ENCODE measurements around the gene UHMK1. TPM values are rescaled to one million over a fixed set of nuclear protein-coding genes. Genes with fewer than 3 reads are reported as not detected.

Gene UHMK1
- total RNA-seq, 1 donor from 2014 or later, result 65.6 TPM

GRCh38 chr1:162537216-162537615, 39.6 kb downstream of the UHMK1 start:
- Mint-ChIP-seq H3K4me1 (no peaks in the 10 kb centered on the region), H3K9me3 (no peaks in the 10 kb centered on the region), H3K27me3 (no peaks in the 10 kb centered on the region), H3K4me3 (no peak overlapping the region), H3K36me3 (ENCODE audit: low read depth) (no peaks in the 10 kb centered on the region), H3K27ac (no peak overlapping the region)
- POLR2A ChIA-PET, result no interaction called here
- TF ChIP-seq CTCF (IDR thresholded peaks at IDR 0.05), result no peak
- no peak for DNase-seq
- CTCF ChIA-PET, result no interaction called here
- ATAC-seq (ENCODE audit: low read depth), result no peak
- intact Hi-C loops (cut with micrococcal nuclease), result no loop called here

GRCh38 chr1:162538815-162539431, 41.3 kb downstream of the UHMK1 start:
- intact Hi-C loops (cut with micrococcal nuclease), result no loop called here
- no peak for TF ChIP-seq CTCF (IDR thresholded peaks at IDR 0.05)
- Mint-ChIP-seq H3K4me1 (no peaks in the 10 kb centered on the region), H3K27ac (peak overlapping the region; percentile 14), H3K27me3 (no peaks in the 10 kb centered on the region), H3K4me3 (no peak overlapping the region), H3K36me3 (ENCODE audit: low read depth) (no peaks in the 10 kb centered on the region), H3K9me3 (no peaks in the 10 kb centered on the region)
- ATAC-seq (ENCODE audit: low read depth) (no peak), DNase-seq (no peak)
- CTCF ChIA-PET, result no interaction called here
- POLR2A ChIA-PET, result interaction anchor here (0.6 kb wide), 1 partner anchor 9 kb away, joined by 5 read pairs; no protein-coding TSS in a partner anchor

- CTCF ChIA-PET, result no interaction called here
- Mint-ChIP-seq H3K4me1 (no peaks in the 10 kb centered on the region), H3K4me3 (no peak overlapping the region), H3K36me3 (ENCODE audit: low read depth) (no peaks in the 10 kb centered on the region), H3K9me3 (peaks cover 2% of the 10 kb centered on the region), H3K27ac (no peak overlapping the region), H3K27me3 (no peaks in the 10 kb centered on the region)
- DNase-seq (no peak), ATAC-seq (ENCODE audit: low read depth) (no peak)
- POLR2A ChIA-PET, result no interaction called here
- intact Hi-C loops (cut with micrococcal nuclease), result no loop called here
- TF ChIP-seq CTCF (IDR thresholded peaks at IDR 0.05), result no peak
Measured at GRCh38 chr1:162541619-162542141, 44.1 kb downstream of the UHMK1 start.

- no peak for TF ChIP-seq CTCF (IDR thresholded peaks at IDR 0.05)
- no peaks in the 10 kb centered on the region for H3K36me3 Mint-ChIP-seq (ENCODE audit: low read depth)
- peaks cover 2% of the 10 kb centered on the region for H3K9me3 Mint-ChIP-seq
- no peaks in the 10 kb centered on the region for H3K27me3 Mint-ChIP-seq
- H3K4me1 Mint-ChIP-seq, result no peaks in the 10 kb centered on the region
- intact Hi-C loops (cut with micrococcal nuclease), result no loop called here
- no peak overlapping the region for H3K27ac Mint-ChIP-seq
- H3K4me3 Mint-ChIP-seq, result no peak overlapping the region
- CTCF ChIA-PET, result no interaction called here
- ATAC-seq (ENCODE audit: low read depth) (no peak), DNase-seq (no peak)
- POLR2A ChIA-PET, result no interaction called here
Measured at GRCh38 chr1:162543228-162543627, 45.6 kb downstream of the UHMK1 start.

- no peak for TF ChIP-seq CTCF (IDR thresholded peaks at IDR 0.05)
- Mint-ChIP-seq H3K27me3 (no peaks in the 10 kb centered on the region), H3K9me3 (peaks cover 2% of the 10 kb centered on the region), H3K36me3 (ENCODE audit: low read depth) (no peaks in the 10 kb centered on the region), H3K4me1 (no peaks in the 10 kb centered on the region), H3K27ac (no peak overlapping the region), H3K4me3 (no peak overlapping the region)
- DNase-seq, result no peak
- ATAC-seq (ENCODE audit: low read depth), result no peak
- intact Hi-C loops (cut with micrococcal nuclease), result no loop called here
- ChIA-PET CTCF (no interaction called here), POLR2A (no interaction called here)
Measured at GRCh38 chr1:162548170-162548569, 50.6 kb downstream of the UHMK1 start.

Data from activated B cell treated with CpG ODN at 0.5 μM for 24 hours (primary cell).